ENCODE results near the gene TSGA10IP. TPM values are rescaled to one million over a fixed set of nuclear protein-coding genes. Genes with fewer than 3 reads are reported as not detected.

TSGA10IP gene
- total and polyA plus RNA-seq, 2 experiments from 2014 or later: 1.6 to 2.0 TPM

DNA sequence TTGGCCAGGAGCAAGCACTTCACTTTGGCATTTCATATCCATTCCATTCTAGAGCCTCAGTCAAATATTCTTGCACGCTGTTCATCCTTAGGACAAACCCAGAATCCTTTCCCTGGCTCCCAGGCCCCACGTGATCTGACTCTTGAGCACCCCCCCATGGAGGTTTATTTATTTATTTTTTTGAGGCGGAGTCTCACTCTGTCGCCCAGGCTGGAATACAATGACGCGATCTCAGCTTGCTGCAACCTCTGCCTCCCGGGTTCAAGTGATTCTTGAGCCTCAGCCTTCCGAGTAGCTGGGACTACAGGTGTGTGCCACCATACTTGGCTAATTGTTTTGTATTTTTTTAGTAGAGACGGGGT is 12.7 kb upstream of the TSGA10IP start (continued):
- no peak for TF ChIP-seq ZNF462 (CRISPR knock-in tag; IDR thresholded peaks at IDR 0.05)
- no peak for TF ChIP-seq EZH2 (IDR thresholded peaks at IDR 0.05; ENCODE audit: low read depth, unreplicated experiment)
- 0 out of 2 replicates have a peak, but pooled peaks have one; percentile 16 for TF ChIP-seq CREB1 (CRISPR knock-in tag; IDR thresholded peaks at IDR 0.05; ENCODE audit: low read depth)
- no peak for TF ChIP-seq ZNF114 (CRISPR knock-in tag; IDR thresholded peaks at IDR 0.05)
- TF ChIP-seq, protein P1, sequence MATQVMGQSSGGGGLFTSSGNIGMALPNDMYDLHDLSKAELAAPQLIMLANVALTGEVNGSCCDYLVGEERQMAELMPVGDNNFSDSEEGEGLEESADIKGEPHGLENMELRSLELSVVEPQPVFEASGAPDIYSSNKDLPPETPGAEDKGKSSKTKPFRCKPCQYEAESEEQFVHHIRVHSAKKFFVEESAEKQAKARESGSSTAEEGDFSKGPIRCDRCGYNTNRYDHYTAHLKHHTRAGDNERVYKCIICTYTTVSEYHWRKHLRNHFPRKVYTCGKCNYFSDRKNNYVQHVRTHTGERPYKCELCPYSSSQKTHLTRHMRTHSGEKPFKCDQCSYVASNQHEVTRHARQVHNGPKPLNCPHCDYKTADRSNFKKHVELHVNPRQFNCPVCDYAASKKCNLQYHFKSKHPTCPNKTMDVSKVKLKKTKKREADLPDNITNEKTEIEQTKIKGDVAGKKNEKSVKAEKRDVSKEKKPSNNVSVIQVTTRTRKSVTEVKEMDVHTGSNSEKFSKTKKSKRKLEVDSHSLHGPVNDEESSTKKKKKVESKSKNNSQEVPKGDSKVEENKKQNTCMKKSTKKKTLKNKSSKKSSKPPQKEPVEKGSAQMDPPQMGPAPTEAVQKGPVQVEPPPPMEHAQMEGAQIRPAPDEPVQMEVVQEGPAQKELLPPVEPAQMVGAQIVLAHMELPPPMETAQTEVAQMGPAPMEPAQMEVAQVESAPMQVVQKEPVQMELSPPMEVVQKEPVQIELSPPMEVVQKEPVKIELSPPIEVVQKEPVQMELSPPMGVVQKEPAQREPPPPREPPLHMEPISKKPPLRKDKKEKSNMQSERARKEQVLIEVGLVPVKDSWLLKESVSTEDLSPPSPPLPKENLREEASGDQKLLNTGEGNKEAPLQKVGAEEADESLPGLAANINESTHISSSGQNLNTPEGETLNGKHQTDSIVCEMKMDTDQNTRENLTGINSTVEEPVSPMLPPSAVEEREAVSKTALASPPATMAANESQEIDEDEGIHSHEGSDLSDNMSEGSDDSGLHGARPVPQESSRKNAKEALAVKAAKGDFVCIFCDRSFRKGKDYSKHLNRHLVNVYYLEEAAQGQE (IDR thresholded peaks at IDR 0.05; ENCODE audit: unreplicated experiment): no peak

DNA sequence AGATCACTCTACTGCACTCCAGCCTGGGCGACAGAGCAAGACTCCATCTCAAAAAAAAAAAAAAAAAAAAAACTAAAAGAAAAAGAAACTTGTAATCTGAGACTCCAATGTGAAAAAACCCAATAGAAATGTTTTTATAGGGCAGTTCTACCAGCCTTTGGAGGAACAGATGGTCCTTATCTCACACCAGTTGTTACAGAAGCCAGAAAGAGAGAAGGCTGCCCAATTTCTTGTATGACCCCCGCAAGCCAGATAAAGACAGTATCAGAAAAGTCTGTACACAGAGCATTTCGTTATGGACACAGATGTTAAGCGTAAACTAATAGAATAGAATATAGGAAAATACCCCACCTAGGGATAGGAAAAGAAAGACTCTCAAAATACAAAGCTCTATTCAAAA is 11.3 kb upstream of the TSGA10IP start:
- peaks cover 7% of the 10 kb centered on the region for H3K4me1 Mint-ChIP-seq
- H3K27me3 Mint-ChIP-seq (ENCODE audit: insufficient read depth, low read depth, poor library complexity): peaks cover 11% of the 10 kb centered on the region

More for the DNA sequence above, 11.3 kb upstream of the TSGA10IP start:
- H3K9me3 Mint-ChIP-seq: no peaks in the 10 kb centered on the region
- ATAC-seq: no peak
- TF ChIP-seq JUNB (IDR thresholded peaks at IDR 0.05; ENCODE audit: unreplicated experiment): no peak
- TF ChIP-seq, protein P2, sequence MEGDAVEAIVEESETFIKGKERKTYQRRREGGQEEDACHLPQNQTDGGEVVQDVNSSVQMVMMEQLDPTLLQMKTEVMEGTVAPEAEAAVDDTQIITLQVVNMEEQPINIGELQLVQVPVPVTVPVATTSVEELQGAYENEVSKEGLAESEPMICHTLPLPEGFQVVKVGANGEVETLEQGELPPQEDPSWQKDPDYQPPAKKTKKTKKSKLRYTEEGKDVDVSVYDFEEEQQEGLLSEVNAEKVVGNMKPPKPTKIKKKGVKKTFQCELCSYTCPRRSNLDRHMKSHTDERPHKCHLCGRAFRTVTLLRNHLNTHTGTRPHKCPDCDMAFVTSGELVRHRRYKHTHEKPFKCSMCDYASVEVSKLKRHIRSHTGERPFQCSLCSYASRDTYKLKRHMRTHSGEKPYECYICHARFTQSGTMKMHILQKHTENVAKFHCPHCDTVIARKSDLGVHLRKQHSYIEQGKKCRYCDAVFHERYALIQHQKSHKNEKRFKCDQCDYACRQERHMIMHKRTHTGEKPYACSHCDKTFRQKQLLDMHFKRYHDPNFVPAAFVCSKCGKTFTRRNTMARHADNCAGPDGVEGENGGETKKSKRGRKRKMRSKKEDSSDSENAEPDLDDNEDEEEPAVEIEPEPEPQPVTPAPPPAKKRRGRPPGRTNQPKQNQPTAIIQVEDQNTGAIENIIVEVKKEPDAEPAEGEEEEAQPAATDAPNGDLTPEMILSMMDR (conservative IDR thresholded peaks at IDR 0.05; ENCODE audit: low read depth in 2 of 2): no peak
- TF ChIP-seq, protein P1 (IDR thresholded peaks at IDR 0.05; ENCODE audit: unreplicated experiment): no peak
- no peak for TF ChIP-seq STAT1 (IDR thresholded peaks at IDR 0.05; ENCODE audit: unreplicated experiment)
- TF ChIP-seq, protein P3, sequence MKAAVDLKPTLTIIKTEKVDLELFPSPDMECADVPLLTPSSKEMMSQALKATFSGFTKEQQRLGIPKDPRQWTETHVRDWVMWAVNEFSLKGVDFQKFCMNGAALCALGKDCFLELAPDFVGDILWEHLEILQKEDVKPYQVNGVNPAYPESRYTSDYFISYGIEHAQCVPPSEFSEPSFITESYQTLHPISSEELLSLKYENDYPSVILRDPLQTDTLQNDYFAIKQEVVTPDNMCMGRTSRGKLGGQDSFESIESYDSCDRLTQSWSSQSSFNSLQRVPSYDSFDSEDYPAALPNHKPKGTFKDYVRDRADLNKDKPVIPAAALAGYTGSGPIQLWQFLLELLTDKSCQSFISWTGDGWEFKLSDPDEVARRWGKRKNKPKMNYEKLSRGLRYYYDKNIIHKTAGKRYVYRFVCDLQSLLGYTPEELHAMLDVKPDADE (IDR thresholded peaks at IDR 0.05): no peak
- H2AFZ ChIP-seq: no peak overlapping the region
- no peaks in the 10 kb centered on the region for H3K36me3 Mint-ChIP-seq (ENCODE audit: low read depth)
- no peaks in the 10 kb centered on the region for H3K36me3 ChIP-seq (ENCODE audit: insufficient read depth)
- no peaks in the 10 kb centered on the region for H4K20me1 ChIP-seq (replicated peaks; ENCODE audit: insufficient read depth)
- H3K4me3 Mint-ChIP-seq: no peak overlapping the region
- no peak overlapping the region for H3K27ac Mint-ChIP-seq
- 0 out of 2 replicates have a peak, but pooled peaks cover 5% of the 10 kb centered on the region for H3F3A ChIP-seq (replicated peaks; ENCODE audit: low read depth)
- H3K4me1 ChIP-seq (ENCODE audit: insufficient read depth): no peaks in the 10 kb centered on the region; the same call in 1 of the 2 replicates
- H3K79me2 ChIP-seq (replicated peaks; ENCODE audit: insufficient read depth): no peaks in the 10 kb centered on the region
- no peaks in the 10 kb centered on the region for H3K27me3 ChIP-seq (ENCODE audit: insufficient read depth)
- no peaks in the 10 kb centered on the region for H3K9me2 ChIP-seq (ENCODE audit: insufficient read depth)
- H3K27ac ChIP-seq (ENCODE audit: low read depth): no peak overlapping the region
- no peak overlapping the region for H3K4me2 ChIP-seq
- no peak for DNase-seq (ENCODE audit: low spot score)
- H3K4me3 ChIP-seq: no peak overlapping the region
